Measurements from ENCODE around the gene ACAA1. TPM values are rescaled to one million over a fixed set of nuclear protein-coding genes. Genes with fewer than 3 reads are reported as not detected.
A peak's percentile ranks its signal among the peaks of the same experiment; 100 is the strongest.
"Not testable (repeated sequence)": the region's sequence is repeated elsewhere in the genome, so short reads cannot be mapped to it uniquely, and the experiment has no call there.

ACAA1 gene
- total RNA-seq, 2 donors from 2014 or later: 29.8 to 41.9 TPM

DNA sequence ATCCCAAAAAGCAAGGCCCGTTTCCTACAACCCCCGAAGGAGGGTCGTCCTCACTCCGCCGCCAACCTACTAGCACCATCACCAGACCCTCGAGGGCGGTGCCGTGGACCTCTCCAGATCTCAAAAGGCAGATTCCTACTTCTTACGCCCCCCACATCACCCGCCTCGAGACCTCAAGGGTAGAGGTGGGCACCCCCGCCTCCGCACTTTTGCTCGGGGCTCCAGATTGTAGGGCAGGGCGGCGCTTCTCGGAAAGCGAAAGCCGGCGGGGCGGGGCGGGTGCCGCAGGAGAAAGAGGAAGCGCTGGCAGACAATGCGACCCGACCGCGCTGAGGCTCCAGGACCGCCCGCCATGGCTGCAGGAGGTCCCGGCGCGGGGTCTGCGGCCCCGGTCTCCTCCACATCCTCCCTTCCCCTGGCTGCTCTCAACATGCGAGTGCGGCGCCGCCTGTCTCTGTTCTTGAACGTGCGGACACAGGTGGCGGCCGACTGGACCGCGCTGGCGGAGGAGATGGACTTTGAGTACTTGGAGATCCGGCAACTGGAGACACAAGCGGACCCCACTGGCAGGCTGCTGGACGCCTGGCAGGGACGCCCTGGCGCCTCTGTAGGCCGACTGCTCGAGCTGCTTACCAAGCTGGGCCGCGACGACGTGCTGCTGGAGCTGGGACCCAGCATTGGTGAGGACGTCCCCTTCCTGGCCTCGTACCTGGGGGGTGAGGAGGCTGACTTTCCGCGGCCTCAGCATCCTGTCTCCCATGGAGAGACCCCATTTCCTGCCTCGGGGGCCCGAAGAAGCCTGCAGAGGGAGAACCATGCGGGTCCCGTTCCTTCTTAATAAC, 1.6 kb upstream of the ACAA1 start, which contains the start of gene MYD88:
Gene MYD88, plus strand, starts transcription at position 313 of the 842 bp plus-strand sequence. Its CDS starts 40 bp downstream, at position 353.
- intact Hi-C loops (cut with DNase I): loop anchor here (1.0 to 10.0 kb wide), 2 partner anchors 13 to 106 kb away; no protein-coding TSS in a partner anchor
- peak; percentile 96 for DNase-seq (ENCODE audit: low spot score)

DNA sequence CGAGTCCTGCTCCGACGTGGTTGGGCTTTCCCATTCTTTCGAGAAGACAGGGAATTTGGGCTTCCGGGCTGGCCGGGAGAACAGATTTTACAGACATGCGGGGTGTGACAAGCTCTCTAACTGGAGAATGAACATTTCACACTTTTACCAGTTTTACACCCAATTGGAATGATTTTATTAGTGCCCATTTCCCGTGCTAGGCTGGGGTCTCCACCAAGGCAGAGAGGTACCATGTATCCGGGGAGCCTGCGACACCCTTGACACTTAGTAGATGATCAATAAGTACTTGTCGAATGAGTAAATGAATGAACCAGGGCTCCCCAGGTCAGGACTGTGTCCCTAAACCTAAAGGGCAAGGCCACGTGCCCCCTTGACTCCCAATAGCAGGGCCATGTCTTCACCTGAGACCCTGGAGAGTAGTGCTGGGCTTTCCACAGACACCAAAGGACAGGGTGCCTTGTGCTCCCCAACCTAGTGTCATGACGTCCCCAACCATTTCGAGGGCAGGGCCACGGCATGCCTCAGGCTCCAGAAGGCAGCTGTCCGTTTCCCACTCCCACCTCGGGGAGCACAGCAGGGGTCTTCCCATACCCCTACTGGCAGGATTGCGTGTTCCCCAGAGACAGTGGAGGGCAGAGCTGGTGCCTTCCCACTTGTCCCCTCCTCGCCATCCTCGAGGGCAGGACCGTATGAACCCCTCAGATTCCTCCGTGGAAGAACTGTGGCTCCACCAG, 855 bp upstream of the ACAA1 start:
- intact Hi-C loops (cut with DNase I): loop anchor here (1.0 to 10.0 kb wide), 2 partner anchors 14 to 107 kb away; no protein-coding TSS in a partner anchor
- peak; percentile 78 for DNase-seq (ENCODE audit: low spot score)

DNA sequence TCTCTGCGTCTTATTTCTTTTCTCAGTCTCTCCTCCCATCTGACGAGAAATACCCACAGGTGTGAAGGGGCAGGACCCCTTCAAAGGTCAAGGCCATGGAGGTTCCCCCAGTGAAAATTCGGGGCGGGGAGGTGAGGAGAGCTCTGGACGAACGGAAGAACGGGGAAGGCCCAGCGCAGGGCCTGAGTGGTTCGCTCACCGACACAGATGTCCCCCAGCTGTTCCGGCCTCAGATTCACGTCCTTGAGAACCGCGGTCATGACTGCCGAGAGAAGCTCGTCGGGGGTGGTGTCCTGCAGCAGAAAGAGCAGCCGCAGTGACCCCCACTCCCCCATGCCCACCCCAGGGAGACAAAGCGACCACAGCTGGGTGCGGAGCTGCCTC, 542 bp downstream of the ACAA1 start:
- peak; percentile 80 for DNase-seq (ENCODE audit: low spot score)
- intact Hi-C loops (cut with DNase I): loop anchor here in 1 of 2 donors (10.0 kb wide), 1 partner anchor 108 kb away; no protein-coding TSS in a partner anchor

DNA sequence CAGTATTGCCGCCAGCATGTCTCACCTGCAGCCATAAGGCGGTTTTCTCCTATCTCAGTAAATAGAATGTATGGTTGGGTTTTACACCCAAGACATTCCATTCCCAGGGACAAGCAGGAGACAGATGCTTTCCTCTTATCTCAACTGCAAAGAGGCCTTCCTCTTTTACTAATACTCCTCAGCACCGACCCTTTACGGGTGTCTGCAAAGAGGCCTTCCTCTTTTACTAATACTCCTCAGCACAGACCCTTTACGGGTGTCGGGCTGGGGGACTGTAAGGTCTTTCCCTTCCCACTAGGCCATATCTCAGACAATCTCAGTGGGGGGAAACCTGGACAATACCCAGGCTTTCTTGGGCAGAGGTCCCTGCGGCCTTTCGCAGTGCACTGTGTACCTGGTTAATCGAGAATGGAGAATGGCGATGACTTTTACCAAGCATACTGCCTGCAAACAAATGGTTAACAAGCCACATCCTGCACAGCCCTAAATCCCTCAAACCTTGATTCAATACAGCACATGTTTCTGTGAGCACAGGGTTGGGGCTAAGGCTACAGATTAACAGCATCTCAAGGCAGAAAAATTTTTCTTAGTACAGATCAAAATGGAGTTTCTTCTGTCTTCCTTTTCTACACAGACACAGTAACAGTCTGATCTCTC, 1.2 kb downstream of the ACAA1 start:
- DNase-seq (ENCODE audit: low spot score): not testable (repeated sequence)
- intact Hi-C loops (cut with DNase I): loop anchor here in 1 of 2 donors (10.0 kb wide), 1 partner anchor 109 kb away; no protein-coding TSS in a partner anchor

DNA sequence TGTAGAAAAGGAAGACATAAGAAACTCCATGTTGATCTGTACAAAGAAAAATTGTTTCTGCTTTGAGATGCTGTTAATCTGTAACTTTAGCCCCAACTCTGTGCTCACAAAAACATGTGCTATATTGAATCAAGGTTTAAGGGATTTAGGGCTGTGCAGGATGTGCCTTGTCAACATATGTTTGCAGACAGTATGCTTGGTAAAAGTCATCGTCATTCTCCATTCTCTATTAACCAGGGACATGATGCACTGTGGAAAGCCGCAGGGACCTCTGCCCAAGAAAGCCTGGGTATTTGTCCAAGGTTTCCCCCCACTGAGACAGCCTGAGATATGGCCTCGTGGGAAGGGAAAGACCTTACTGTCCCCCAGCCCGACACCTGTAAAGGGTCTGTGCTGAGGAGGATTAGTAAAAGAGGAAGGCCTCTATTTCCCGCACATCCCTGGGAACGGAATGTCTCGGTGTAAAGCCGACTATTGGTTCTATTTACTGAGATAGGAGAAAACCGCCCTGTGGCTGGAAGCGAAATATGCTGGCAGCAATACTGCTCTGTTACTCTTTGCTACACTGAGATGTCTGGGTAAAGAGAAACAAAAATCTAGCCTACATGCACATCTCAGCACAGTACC, 2.3 kb downstream of the ACAA1 start:
- peak; percentile 31 for DNase-seq (ENCODE audit: low spot score)
- intact Hi-C loops (cut with DNase I): loop anchor here in 1 of 2 donors (10.0 kb wide), 1 partner anchor 110 kb away; no protein-coding TSS in a partner anchor

DNA sequence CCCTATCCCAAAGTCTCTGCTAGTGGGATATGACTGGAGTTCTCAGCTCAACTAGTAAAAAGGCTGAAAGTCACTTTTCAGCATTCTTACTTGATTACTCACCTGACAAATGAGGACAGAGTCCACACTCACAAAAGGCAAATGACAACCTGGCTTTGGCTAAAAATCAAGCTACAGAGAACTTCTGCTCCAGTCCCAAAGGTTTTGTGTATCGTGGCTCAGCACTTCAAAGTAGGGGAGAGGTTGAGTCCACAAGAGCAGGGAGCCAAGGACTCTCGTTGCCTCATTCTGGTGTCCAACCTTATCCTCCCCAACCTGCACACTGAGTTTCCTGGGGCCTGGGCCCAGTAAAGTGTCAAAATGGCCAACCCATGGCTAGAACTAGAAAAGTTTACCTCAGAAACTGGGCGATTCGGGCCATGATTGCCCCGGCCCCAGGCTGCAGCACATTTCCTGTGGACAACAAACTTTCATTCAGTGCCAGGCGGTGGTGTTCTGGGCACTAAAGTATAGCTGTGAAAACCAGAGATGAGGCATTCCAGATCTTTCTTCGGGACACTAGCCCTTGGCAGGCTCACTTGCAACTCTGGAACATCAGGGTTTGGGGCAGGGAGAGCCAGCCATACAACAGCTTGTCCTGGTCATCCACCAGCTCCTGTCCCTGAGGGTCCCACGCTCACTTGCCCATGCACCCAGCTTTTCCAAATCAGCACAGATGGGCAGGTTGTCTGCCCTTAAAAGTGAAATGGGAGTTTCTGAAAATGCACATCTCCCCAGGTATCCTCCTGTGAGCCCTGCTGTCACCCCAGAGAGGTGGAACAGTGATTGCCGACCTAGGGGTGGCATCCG, 3.1 kb downstream of the ACAA1 start:
- DNase-seq (ENCODE audit: low spot score): peak; percentile 65
- intact Hi-C loops (cut with DNase I): loop anchor here in 1 of 2 donors (10.0 kb wide), 1 partner anchor 111 kb away; no protein-coding TSS in a partner anchor

DNA sequence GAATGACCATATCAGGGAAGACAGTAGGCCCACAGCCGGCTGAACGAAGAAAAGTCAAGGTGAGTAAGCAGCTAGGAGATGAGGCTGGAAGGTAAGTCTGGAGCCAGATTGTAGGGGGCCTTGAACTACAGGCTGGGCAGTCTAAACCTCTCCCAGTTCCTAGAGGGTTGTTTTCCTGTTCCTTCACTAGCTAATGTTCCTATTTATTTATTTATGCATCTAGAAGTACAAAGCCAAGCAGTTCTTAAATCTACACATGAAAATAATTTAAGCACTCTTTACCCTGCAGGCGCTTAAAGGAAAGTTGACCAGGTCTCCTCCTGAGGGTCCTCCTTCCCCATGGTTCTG, 3.7 kb downstream of the ACAA1 start:
- no peak for DNase-seq (ENCODE audit: low spot score)
- intact Hi-C loops (cut with DNase I): loop anchor here in 1 of 2 donors (10.0 kb wide), 1 partner anchor 112 kb away; no protein-coding TSS in a partner anchor

DNA sequence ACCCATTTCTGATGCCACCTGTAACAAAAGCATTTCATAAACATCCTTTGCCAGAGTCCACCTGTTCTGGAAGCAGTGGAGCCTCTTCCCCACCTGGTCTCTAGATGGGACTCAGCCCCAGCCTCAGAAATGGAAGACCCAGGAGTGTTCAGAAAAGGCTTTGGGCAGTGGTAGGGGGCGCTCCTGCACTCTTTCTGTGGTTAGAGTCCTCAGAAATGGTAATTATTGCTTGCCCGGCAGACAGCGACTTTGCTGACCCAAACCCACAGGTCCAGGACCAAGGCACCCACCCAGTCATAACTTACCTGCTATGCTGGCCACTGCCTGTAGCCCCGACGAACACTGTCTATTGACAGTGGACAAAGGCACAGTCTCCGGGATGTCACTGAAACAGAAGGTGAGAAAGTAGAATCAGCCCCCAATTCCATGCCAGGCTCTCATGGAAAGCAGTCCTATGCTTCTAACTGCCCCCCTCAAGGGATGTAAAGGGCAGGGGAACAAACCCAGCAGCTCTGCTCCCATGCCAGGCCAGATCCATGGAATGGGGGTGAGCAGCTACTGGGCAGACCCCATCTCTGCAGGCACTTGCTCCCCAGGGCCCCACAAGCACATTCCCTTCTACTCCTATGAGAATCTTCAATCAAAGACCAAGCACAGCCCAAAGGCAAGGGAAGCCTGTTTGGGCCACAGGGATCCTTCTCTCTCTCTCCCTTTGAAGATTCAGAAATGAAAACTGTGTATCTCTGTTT, 5.1 kb downstream of the ACAA1 start:
- intact Hi-C loops (cut with DNase I): loop anchor here in 1 of 2 donors (10.0 kb wide), 1 partner anchor 113 kb away; no protein-coding TSS in a partner anchor
- DNase-seq (ENCODE audit: low spot score): peak; percentile 73

DNA sequence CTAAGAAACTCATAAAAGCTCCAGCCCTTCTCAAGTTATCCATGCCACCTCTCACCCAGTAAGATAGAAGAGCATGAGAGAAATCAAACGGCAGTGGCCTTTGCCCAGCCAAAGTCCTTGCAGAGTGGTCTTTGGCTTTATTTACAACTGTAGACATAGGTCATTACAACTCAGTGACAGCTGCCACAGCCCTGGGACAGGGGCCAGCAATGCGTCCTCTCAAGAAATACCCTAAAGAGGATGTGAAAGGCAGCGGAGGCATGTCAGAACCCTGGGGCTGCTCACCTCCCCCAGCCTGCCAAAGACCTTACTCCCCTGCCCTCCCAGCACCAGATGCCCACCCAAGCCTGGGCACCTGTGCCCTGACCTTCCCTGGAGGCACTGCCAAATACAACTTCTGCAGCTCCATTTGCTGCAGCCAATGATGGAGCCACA, 6.3 kb downstream of the ACAA1 start:
- intact Hi-C loops (cut with DNase I): loop anchor here in 1 of 2 donors (10.0 kb wide), 1 partner anchor 114 kb away; no protein-coding TSS in a partner anchor
- DNase-seq (ENCODE audit: low spot score): peak; percentile 57

DNA sequence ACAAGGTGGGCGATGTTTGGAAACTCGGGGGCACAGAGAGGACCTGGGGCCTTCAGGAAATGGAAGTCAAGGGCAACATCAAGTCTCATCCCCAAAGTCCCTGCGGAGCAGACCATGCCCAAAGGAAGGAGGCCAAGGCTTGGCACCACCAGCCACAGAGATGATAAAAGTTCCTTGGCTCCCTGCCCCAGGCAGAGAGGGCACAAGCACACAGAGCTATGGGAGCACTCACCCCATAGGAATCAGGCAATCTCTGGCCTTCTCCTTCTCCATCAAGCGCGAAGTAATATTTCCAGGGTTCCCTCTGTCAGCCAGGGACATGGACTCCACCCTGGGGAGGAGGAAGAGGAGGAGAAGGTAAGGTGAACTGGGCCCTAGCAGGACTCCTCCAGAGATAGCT, 7.9 kb downstream of the ACAA1 start:
- intact Hi-C loops (cut with DNase I): no loop called here
- DNase-seq (ENCODE audit: low spot score): peak; percentile 51

DNA sequence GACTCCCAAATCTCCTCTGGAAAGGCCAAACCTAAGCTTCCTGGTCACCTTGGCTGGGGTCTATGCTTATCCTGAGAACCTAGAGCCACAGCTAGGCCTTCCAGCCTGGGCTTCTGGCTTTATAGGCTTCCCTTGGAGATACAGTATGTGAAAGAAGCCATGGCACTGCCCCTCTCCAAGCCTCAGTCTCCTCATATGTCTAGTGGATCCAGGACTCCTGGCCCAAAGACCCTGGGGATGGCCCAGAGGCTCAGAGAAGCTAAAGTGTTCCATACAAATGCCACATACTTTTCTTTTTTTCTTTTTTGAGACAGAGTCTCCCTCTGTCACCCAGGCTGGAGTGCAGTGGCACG, 8.6 kb downstream of the ACAA1 start:
- no peak for DNase-seq (ENCODE audit: low spot score)
- intact Hi-C loops (cut with DNase I): no loop called here

DNA sequence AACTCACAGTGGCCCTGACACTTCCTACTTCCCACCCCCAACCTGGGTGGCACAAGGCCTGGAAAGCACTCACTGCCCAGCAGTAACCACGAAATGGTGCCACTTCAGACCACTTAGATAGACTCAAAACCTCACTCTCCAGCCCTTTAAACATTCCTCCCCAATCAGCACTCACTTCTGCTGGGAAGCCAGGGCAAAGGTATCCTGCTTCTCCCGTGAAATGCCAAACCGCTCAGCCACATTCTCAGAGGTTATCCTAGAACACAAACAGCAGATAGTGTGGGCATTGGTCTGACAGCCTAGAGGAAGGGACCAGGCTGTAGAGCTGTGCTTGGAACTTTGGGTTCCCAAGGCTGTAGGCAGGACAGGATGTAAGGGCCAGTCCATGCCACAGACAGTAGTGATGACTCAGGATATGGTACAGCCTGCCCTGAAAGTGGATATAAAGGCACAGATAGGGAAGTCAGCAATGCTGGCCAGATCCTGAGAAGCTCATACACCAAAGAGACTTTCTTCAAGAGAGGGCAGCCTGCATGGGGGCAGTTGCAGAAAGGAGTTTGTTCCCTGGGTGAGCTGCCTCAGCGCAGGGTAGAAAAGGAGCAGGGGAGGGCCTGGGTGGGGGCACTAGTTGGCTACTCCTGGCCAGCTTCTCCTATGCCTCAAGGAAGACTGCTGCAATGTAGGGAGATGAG, 9.2 kb downstream of the ACAA1 start:
- intact Hi-C loops (cut with DNase I): no loop called here
- DNase-seq (ENCODE audit: low spot score): peak; percentile 28

DNA sequence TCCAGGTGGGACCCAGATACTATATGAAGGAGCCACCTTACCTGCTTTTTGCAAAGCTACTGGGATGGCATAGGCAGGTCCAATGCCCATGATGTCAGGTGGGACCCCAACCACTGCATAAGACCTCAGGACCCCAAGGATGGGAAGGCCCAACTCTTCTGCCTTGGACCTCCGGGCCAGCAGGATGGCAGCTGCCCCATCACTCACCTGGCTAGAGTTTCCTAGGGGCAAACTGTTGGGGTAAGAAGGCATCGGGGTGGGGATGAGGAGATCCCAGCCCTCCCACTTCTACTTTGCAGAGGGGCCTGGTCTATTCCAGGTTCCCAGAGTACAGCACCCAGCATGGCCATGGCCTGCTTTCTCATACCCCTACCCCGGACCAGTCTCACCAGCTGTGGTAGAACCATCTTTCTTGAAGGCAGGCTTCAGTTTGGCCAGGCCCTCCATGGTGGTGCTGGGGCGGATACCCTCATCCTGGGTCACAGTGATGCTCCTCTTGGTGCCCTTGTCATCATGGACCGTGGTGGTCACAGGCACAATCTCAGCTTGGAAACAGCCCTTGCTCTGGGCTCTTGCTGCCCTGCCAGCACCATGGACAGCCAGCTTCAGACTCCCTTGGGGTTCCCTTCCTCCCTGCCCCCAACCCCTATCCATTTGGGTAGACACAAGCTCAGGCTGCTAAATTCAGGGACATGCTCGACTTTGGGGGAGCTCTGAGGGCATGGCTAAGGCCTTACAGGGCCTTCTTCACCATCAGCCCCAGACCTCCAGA, 10.6 kb downstream of the ACAA1 start:
- intact Hi-C loops (cut with DNase I): no loop called here
- DNase-seq (ENCODE audit: low spot score): peak; percentile 40

DNA sequence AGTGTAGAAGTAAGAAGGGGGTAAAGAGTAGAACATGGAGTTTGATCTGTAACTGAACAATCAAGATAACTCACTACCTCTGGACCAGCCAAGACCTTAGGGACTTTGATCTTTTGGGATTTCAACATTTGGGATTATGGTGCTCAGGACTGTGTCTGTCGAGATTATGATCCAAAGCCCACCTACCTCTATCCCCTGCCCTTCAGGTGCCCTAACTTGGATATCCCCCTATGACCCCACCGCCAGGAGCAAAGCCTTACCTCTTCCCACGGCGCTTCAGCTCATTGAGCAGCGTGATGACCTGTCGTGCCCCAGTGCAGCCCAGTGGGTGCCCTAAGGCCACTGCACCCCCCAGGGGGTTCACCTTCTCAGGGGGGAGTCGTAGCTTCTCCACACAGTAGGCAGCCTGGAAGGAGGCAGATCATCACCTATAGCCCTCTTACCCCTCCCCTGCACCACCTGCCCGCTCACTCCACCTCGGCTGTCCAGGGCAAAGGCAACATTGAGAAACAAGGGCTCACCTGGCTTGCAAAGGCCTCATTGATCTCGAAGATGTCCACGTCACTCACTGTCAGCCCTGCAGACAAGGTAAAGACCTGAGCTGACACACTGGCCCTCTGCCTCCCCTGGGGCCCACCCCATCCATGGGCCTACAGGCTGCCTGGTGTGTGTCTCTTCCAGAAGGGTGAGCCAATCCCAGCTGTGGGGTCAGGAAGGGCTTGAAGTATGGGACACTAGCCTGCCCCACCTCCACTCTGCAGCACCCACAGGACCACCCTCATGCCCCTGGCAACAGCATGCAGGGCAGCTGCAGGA, 11.4 kb downstream of the ACAA1 start:
- intact Hi-C loops (cut with DNase I): no loop called here
- DNase-seq (ENCODE audit: low spot score): peak; percentile 38

All from posterior vena cava (tissue), 2 donors.